NCI-H2107 treated with DMSO at 0.1 percent for 48 hours (cell line): ENCODE results near the gene HLA-E.
"Not testable (repeated sequence)": the region's sequence is repeated elsewhere in the genome, so short reads cannot be mapped to it uniquely, and the experiment has no call there.

ENCODE experiments used
- DNase-seq: peaks from one replicate; lab custom pipeline; 2025; ENCODE audit not compliant: unreplicated experiment; lab: John Stamatoyannopoulos, UW

HLA-E gene

DNA sequence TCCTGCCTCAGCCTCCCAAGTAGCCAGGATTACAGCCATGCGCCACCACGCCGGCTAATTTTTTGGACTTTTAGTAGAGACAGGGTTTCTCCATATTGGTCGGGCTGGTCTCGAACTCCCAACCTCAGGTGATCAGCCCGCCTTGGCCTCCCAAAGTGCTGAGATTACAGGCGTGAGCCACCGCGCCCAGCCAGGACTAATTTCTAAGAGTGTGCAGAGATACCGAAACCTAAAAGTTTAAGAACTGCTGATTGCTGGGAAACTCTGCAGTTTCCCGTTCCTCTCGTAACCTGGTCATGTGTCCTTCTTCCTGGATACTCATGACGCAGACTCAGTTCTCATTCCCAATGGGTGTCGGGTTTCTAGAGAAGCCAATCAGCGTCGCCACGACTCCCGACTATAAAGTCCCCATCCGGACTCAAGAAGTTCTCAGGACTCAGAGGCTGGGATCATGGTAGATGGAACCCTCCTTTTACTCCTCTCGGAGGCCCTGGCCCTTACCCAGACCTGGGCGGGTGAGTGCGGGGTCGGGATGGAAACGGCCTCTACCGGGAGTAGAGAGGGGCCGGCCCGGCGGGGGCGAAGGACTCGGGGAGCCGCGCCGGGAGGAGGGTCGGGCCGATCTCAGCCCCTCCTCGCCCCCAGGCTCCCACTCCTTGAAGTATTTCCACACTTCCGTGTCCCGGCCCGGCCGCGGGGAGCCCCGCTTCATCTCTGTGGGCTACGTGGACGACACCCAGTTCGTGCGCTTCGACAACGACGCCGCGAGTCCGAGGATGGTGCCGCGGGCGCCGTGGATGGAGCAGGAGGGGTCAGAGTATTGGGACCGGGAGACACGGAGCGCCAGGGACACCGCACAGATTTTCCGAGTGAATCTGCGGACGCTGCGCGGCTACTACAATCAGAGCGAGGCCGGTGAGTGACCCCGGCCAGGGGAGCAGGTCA is at the start of gene HLA-E:
HLA-E (plus strand) TSS at position 429 of the 945 bp plus-strand sequence; CDS start at position 452, 23 bp downstream.
- DNase-seq, result peak; percentile 40

DNA sequence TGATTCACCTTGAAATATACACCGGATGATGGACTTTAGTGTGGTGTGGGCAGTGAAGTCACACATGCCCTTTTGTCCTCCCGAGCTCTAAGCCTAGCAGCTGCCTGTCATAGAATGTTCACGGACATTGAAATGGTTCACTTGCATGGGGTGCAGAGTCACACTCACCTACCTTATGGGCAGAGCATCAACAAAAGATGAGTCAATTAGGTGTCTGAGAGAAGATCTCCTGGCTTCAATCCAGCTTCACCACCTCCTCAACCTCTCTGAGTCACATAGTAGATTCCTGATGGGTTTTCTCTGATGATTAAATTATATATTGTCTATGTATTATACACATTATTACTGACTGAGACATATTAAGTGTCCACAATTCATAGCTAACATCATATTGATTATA is 48.1 kb upstream of the HLA-E start:
- DNase-seq, result no peak

DNA sequence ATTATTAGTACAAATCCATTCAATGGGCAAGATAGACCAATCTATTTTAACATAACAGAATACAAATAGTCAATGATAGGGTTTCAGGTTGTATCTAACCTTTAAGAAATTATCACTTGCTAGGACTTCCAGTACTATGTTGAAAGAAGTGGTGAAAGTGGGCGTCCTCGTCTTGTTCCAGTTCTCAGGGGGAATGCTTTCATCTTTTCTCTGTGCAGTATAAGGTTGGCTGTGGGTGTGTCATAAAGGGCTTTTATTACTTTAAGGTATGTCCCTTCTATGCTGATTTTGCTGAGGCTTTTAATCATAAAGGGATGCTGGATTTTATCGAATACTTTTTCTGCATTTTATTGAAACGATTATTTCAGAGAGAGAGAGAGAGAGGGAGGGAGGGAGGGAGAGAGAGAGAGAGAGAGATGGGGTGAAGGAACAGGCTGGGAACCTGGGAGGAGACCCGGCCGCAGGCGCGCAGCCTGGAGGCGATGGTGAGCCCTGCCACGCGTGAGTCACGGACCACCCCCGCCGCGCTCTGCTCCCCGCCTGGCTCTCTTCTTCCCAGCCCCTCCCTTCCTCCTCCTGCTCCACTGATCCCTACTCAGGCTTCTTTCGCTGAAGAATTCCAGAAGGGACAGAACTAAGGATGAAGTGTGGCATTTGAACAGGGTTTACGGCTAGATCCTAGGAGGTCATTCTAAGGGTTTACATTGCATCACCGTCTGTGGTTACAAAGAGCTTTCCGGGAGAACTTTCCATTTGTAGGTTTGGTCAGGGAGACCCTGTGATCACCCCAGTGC is 45.5 kb upstream of the HLA-E start:
- no peak for DNase-seq

DNA sequence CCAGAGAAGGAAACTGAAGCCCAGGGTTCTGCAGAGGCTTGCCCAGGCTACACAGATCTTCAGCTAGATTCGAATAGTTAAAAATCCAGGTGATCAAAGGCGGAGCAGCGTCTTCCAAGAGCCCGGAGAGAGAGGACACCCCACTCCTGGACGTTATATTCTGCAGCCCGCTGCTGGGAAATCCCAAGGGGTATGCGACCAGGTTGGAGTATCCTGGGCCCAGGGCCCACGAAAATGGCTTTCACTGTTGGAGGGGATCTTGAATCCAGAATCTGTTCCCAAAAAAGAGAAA is 44.9 kb upstream of the HLA-E start:
- DNase-seq, result no peak

DNA sequence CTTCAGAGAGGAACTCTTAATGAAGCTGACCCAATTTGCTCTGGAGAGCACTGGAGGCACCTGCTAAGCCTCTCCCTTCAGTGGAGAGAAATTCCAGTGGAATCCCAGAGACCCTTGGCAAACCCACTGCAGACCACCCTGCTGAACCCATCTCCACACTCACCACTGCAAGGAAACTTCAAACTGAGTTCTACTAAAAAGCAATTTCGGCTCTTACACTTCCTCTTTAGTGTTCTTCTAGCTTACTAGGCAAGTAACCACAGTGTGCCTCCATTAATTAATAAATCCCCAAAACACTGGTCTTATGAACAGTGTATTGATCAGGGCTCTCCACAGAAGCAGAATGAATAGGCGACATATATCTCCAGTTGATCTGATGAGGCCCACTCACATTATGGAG is 43.0 kb upstream of the HLA-E start:
- DNase-seq, result no peak

DNA sequence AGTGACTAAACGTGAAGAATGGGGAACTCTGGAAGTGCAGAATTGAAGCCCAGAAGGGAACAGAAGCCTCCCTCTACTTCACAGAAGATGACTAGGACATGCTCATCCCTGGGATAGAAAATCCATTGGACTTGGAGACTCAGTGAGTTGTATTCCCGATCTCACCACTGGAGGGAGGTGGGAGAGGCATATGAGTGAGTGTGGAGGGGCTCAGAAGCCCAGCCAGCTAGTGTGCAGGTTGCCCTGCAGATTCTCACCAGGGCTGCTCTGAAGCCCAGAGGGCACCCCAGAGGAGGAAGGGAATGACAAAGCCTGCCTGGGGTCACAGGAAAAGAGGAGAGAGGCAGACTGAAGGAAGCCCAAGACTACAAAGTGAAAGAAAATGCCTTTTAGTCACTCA is 42.1 kb upstream of the HLA-E start:
- DNase-seq, result no peak

DNA sequence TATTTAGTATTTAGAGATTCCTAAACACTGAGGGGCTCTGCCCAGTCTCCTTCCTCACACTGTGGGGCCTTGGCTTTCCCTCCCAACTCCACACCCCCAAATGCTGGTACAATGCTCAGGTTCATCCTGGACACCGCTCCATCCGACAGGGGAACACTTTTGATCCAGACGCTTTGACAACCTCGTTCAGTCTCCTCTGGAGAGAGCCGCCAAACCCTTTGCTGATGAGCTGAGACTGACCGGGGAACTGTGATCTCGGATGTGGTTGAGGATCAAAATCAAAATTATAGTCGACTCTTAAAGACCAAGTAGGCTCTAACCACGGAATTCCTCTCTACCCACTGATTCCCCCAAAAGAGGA is 38.8 kb upstream of the HLA-E start:
- DNase-seq, result no peak

DNA sequence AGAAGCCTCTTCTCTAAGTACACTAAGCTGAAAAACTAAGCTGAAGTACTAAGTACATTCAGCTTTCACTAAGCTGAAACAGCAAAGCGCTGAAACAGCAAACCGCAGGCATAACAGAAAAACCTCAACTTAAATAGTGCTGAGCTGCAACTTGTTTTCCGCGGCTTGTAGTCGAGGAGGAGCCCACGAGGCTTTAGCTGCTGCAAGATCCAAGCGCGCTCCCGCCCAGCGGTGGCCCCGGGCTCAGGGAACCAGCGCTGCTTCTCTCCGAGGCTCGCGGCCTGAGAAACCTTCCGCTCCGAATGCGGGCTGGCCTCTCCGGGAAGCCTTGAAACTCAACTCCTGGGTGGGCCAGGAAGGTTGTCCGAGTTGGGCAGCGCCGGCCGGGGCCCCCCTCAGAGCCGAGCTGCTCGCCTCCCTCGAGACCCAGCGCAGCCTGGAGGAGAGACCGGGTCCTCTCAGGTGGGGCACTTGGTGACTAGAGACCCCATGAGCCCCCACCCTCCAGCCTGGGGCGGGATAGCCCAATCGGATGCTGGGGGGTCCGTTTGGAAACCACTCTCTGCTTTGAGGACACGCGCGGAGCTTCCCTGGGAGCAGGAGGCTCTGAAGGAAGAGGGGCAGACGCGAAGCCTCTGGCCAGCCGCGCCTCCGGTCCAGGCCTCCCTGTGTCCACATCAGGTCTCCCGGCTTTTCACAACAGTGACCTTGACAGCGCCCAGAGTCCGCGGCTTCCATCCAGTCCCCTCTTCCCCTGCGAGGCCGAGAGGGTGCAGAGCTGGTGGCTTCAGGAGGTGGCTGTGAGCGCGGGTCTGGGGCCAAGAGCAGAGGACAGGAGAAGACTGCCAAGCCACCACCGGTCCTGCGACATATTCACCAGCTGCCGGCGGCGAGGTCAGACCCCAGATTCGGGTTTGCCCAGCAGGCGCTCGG is 38.1 kb upstream of the HLA-E start:
- DNase-seq, result no peak

DNA sequence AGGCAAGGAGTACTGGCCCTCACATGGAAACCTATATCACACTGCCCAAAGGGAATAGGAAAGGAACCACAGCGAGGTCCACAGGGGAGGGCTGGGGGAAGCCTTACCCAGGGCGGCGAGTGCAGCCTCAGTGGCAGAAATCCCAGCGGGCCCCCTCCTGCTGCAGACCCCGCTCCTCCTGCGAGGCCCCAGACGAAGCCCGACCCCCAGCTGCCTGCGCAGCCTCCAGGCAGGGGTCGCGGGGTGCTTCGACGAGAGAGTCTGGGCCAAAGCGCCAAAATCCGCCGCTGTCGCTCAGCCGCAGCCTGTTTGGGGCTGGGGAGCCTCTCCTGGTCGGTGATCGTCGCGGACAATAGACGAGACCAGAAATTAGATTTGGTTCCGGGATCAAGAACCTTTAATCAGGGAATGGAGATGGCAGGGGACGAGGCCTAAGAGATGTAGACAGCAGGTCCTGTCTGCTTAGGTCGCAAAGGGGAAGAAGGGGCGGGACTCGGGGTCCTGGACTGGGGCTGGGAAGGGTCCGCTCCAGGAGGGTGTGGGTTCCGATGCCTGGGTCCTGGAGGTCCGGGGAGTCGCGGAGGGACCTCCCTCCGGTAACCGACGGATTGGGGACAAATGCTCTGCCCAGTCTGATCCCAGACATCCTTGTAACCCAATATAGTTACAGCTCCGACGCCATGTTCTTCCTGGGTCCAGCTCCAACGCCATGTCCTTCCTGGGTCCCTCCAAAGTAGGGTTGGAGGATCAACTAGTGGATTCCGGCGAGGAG is 36.4 kb upstream of the HLA-E start:
- no peak for DNase-seq

DNA sequence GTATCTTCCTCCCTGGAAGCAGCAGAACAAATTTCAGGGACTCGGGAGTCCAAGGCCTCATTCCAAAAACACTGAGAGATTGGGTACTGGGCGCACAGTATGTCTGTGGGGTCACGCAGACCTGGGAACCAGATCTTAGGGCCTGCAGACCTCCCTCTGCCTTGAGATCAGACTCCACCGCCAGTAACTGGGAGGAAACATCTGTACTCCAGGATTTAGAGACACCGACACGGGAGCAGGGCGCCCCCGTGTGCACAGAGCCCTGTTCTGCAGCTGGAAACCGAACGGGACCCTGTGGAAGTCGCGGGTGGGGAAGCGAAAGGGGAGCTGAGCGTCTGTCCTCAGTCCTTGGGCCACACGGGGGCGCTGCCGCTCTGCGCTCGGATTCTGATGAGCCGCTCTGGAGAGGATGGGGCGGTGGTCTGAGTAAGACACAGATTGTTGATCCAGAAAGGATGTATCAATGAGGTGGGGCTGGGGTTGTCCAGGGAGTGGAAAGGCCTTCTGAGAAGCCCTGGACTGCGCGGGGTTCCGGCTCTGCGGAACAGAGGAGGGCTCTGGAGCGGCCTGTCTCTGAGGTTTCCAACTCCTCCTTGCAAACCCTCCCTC is 35.7 kb upstream of the HLA-E start:
- DNase-seq, result peak; percentile 16

DNA sequence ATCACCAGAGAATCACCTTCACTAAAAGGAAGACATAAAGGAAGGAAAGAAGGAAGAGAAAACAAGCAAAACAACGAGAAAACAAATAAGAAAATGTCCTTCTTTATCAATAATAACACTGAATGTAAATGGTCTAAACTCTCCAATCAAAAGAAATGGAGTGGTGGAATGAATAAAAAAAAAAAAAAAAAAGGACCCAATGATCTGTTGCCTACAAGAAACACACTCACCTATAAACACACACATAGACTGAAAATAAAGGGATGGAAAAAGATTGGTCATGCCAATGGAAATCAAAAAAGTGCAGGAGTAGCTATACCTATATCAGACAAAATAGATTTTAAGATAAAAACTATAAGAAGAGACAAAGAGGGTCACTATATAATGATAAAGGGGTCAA is 30.2 kb upstream of the HLA-E start:
- no peak for DNase-seq

DNA sequence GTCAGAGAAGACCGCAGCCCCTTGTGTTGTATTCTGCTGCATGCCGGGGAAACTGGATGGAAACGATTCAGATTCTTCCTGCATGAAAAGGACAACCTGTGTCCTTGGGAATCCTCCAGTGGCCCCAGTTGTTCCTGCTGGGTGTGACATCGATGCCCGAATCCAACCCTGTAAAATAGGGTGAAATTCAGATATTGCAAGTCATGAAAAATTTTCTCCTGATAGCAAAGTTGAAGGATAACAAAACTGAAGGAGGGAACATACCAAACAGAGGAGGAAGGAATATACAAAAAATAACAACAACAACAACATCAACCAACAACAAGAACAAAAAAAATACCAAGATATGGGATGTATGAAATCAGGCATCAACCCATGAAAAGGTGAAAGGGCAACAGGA is 28.3 kb upstream of the HLA-E start:
- DNase-seq, result no peak

DNA sequence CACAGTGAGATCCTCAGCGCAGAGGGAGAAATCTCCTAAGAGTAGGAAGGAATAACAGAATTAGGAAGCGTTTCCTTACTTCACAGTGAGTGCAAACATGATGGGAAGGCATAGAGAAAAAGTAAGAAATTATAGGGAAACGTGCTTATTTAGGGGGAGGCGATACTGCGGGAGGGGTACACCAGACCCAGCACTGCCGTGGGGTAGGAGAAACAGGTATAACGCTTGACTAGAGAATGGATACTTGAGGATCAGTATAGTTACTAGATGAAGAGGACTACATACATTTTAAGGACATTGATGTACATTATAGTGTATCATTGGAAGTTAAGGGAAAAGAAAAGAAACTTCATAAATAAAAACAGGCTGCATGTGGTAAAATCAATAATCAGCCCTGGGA is 26.8 kb upstream of the HLA-E start:
- no peak for DNase-seq

DNA sequence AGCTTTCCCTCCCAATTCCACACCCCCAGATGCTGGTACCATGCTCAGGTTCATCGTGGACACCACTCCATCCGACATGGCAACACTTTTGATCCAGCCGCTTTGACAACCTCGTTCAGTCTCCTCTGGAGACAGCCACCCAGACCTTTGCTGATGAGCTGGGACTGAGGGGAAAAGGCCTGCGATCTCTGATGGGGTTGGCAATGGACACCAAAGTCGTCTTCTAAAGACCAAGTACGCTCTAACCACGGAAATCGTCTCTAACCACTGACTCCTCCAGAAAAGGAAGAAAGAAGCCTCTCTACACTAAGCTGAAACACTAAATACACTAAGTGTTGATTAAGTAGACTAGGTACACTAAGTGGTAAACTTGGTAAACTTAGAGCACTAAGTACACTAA is 26.1 kb upstream of the HLA-E start:
- no peak for DNase-seq

DNA sequence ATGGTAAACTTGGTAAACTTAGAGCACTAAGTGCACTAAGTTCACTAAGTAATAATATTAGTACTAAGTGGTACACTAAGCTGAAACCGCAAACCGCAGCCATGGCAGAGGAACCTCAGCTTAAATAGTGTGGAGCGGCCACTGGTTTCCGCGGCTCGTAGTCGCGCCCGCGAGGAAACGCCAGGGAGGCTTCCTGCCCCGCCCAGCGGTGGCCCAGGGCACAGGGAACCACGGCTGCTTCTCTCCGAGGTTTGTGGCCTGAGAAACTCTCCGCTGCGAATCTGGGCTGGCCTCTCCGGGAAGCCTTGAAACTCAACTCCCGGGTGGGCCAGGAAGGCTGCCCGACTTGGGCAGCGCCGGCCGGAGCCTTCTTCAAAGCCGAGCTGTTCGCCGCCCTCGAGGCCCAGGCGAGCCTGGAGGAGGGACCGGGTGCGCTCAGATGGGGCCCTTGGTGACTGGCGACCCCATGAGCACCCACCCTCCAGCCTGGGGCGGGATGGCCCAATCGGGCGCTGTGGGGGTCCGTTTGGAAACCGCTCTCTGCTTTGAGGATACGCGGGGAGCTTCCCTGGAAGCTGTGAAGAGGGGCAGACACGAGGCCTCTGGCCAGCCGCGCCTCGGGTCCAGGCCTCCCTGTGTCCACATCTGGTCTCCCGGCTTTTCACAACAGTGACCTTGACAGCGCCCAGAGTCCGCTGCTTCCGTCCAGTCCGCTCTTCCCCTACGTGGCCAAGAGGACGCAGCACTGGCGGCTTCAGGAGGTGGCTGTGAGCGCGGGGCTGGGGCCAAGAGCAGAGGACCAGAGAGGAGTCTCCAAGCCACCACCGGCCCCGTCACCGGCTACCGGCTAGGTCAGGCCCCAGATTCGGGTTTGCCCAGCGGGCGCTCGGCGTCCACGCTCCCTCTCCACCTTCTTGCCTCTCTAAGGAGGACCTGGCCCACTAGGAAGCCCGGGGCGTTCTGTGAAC is 25.4 kb upstream of the HLA-E start:
- no peak for DNase-seq

DNA sequence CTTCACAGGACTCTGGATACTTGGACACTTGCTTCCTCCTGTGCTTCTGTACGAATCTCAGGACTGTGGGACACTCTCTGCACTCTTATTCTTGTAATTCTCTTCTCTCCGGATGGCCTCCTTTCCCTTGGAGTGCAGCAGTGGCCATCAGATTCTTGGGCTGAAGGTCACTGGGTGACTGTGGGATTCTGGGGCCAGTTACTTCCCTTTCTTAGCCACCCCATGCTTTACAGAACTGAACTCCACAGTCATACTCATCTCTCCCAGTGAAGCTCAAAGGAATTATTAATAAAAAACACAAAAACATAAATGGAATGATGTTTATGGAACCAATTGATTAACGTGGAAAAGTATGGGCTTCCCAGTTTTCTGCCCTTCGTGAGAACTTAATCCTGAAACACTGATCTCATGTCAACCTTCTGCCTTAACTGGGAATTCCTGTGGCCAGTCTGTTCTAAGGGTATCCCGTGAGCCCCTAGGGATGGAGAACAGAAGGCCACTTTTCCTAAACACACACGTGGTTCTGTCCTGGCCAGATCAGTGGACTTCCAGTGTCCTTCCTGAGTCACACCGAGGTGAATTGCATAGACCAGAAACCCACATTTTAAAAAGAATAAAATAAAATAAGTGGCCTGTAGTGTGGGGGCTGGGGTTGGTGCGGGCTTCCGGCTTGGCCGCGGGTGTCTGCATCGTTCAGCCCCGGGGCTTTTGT is 23.6 kb upstream of the HLA-E start:
- DNase-seq, result no peak

DNA sequence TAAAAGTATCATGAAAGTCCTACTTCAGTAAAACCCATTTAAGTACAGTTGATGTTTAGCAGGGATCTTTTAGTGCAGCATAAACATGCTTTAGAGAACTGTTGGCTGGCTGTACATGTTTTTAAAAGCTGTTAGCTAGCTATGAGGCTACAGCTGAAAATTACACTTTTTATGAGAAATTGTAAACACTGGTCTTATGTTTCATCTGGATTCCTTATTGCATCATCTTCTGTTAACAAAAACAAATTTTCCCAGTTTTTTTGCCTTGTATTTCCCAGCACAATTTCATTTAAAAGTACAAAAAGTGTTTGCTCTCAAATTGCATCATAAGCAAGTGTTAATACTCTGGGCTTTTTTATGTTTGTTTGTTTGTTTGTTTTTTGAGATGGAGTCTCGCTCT is 18.3 kb upstream of the HLA-E start:
- DNase-seq, result no peak

DNA sequence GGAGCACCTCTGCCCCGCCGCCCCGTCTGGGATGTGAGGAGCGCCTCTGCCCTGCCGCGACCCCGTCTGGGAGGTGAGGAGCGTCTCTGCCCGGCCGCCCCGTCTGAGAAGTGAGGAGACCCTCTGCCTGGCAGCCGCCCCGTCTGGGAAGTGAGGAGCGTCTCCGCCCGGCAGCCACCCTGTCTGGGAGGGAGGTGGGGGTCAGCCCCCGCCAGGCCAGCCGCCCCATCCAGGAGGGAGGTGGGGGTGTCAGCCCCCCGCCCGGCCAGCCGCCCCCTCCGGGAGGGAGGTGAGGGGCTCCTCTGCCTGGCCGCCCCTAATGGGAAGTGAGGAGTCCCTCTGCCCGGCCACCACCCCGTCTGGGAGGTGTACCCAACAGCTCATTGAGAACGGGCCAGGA is 14.2 kb upstream of the HLA-E start:
- DNase-seq, result not testable (repeated sequence)
